SHP77 (cell line): ENCODE data around the gene ZBTB5.
"Not testable (repeated sequence)": the region's sequence is repeated elsewhere in the genome, so short reads cannot be mapped to it uniquely, and the experiment has no call there.

Source experiments
- DNase-seq, 2 experiments: peaks; one replicate each; lab custom pipeline; 2025; lab: John Stamatoyannopoulos, UW

ZBTB5 gene

GRCh38 chr9:37465249-37466036 lies at the start of gene ZBTB5:
ZBTB5 (minus strand) TSS chr9:37465450; CDS start chr9:37442551, 22,899 bp downstream.
- peak; percentile 99 for DNase-seq

DNA sequence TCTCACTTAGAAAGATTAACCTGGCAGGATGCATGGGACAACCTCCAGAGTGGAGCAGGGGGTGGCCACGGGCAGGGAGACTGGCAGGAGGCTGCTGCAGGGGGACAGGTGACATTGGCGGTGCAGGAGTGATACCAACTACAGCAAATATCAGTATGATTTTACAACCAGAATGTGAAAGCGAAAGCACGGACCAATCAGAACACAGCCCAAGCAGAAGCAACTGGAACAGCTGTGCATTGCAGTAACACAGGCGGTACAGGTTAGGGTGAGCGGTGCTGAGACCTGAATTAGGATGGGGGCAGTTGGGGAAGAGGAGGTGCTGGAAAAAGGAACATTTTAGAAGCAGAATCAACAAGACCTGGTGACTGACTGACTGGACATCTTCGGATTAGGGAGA lies 49.7 kb upstream of the ZBTB5 start:
- DNase-seq: no peak

DNA sequence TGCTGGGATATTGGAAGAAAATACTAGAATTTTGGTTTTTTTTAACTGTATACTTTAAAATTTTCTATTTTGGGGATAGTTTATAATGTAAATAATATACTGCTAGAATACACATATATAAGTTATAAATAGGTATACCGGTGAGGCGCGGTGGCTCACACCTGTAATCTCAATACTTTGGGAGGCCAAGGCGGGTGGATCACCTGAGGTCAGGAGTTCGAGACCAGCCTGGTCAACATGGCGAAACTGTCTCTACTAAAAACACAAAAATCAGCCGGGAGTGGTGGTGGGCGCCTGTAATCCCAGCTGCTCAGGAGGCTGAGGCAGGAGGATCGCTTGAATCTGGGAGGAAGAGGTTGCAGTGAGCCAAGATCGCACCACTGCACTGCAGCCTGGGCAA lies 49.2 kb upstream of the ZBTB5 start:
- DNase-seq: not testable (repeated sequence)

- no peak for DNase-seq
These were observed 47.2 kb upstream of the ZBTB5 start for GRCh38 chr9:37512437-37512836.

- DNase-seq: no peak
These were observed 46.1 kb upstream of the ZBTB5 start for GRCh38 chr9:37511016-37512010.

GRCh38 chr9:37510053-37510452 lies 44.8 kb upstream of the ZBTB5 start:
- DNase-seq: not testable (repeated sequence)

- DNase-seq: no peak
These were observed 44.3 kb upstream of the ZBTB5 start for GRCh38 chr9:37509536-37509935.

- DNase-seq: no peak
These were observed 43.6 kb upstream of the ZBTB5 start for GRCh38 chr9:37508834-37509206.

GRCh38 chr9:37508135-37508833 lies 43.0 kb upstream of the ZBTB5 start:
- no peak for DNase-seq

DNA sequence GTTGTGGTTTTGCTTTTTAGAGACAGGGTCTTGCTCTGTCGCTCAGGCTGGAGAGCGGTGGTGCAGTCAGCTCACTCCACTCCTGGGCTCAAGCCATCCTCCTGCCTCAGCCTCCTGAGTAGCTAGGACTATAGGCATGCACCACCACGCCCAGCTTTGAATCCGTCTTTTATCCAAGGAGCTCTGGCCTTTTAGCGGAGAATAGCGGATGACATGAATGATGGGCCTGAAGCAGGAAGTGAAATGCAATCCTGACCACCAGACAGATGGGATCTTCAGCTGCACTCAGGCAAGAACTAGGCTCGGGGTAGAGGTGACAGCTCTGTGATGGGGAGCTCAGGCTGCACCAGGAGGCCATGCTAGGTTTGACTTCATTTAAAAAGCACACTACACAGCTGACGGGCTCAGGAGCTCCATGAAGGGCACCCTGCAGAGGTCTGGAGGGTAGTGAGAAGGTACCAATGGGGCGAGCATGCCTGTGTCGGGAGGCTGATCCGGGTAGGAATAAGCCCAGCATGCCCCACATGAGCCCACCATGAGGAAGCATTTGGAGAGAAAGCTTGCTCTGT lies 42.4 kb upstream of the ZBTB5 start:
- DNase-seq: no peak

DNA sequence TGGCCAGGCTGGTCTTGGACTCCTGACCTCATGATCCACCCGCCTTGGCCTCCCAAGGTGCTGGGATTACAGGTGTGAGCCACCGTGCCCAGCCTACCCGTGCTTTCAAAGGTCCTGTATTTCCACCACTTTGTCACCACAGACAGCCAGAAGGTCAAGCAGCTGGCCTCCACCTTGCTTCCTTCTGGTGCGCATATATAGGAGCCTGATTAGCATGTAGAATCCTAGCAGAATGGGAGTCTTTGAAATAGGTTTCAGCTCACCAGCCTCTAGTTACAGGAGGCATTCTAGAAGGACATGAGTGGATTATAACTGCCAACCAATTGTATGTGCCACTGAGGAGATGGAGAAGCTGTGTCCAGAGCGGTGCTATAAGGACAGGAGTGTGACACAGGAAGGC lies 39.4 kb upstream of the ZBTB5 start:
- DNase-seq: no peak

GRCh38 chr9:37503736-37504135 lies 38.5 kb upstream of the ZBTB5 start:
- DNase-seq: no peak

GRCh38 chr9:37501957-37502596 lies 36.8 kb upstream of the ZBTB5 start:
- no peak for DNase-seq

DNA sequence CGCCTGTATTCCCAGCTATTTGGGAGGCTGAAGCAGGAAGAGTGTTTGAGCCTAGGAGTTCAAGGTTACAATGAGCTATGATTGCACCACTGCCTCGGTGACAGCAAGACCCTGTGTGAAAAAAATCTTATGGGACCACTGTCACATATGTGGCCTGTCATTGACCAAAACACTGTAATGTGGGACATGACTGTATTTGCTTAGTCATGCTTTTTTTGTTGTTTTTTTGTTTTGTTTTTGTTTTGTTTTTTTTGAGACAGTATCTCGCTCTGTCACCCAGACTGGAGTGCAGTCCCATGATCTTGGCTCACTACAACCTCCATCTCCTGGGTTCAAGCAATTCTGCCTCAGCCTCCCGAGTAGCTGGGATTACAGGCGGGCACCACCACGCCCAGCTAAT lies 34.0 kb upstream of the ZBTB5 start:
- no peak for DNase-seq

DNA sequence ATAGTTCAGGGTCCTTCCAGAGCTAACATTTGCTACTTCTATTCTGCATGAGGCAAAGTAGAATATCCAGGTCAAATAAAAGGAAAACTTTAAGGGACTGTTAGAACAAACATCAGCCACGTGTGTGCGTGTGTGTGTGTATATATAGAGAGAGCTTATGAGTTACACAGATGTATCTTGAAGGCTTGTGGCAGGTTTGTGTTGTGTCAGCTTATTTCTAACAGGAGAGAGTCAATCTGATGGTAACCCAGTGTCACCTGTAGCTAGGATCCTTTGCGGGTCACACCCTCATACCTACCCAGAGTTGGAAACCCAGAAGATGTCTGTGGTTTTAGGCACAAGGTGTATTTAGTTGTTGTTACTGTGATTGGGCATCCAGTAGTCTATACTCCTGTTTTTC lies 33.2 kb upstream of the ZBTB5 start:
- no peak for DNase-seq

- no peak for DNase-seq
These were observed 32.1 kb upstream of the ZBTB5 start for GRCh38 chr9:37497320-37497719.

- no peak for DNase-seq
These were observed 30.8 kb upstream of the ZBTB5 start for GRCh38 chr9:37496020-37496419.

GRCh38 chr9:37495571-37495970 lies 30.3 kb upstream of the ZBTB5 start:
- DNase-seq: no peak

GRCh38 chr9:37491939-37492338 lies 26.7 kb upstream of the ZBTB5 start:
- no peak for DNase-seq

GRCh38 chr9:37486616-37487548 lies 21.6 kb upstream of the ZBTB5 start:
- DNase-seq: no peak
